Activated naive CD4-positive, alpha-beta T cell treated with anti-CD3 and anti-CD28 coated beads, Interleukin-2, amount 10 ng/mL, durations not matched to agents 7 days and 5 days (primary cell): ENCODE results near the gene NOS1AP.

Experiments
- CTCF ChIA-PET: fragments of 350-600 bp; sonication (Branson Sonifier 250); formaldehyde crosslinking; loops from one replicate; lab custom pipeline; 2021; ENCODE audit warnings: antibody characterized with exemption; lab: Charles Lee
- DNase-seq: peaks from one replicate; pipeline ENCODE4 v3.0.0-alpha.2; 2020
- H3K27ac Mint-ChIP-seq: one replicate; pipeline ENCODE4 v1.8.0; 2021; ENCODE audit warnings: mild to moderate bottlenecking, moderate library complexity, mixed read lengths
- H3K27me3 Mint-ChIP-seq: one replicate; pipeline ENCODE4 v1.8.0; 2021; ENCODE audit warnings: mild to moderate bottlenecking, mixed read lengths
- H3K36me3 Mint-ChIP-seq: one replicate; pipeline ENCODE4 v1.8.0; 2021; ENCODE audit warnings: mixed read lengths
- H3K4me1 Mint-ChIP-seq: one replicate; pipeline ENCODE4 v1.8.0; 2021; ENCODE audit warnings: mixed read lengths
- H3K4me3 Mint-ChIP-seq: one replicate; pipeline ENCODE4 v1.8.0; 2021; ENCODE audit warnings: mild to moderate bottlenecking, moderate library complexity, mixed read lengths
- H3K9me3 Mint-ChIP-seq: one replicate; pipeline ENCODE4 v1.8.0; 2021; ENCODE audit warnings: mixed read lengths

NOS1AP gene

GRCh38 chr1:162315673-162316072 lies 246.2 kb downstream of the NOS1AP start:
- no peaks in the 10 kb centered on the region for H3K4me1 Mint-ChIP-seq
- H3K9me3 Mint-ChIP-seq = no peaks in the 10 kb centered on the region
- no peak for DNase-seq

GRCh38 chr1:162316187-162316586 lies 246.7 kb downstream of the NOS1AP start:
- no peaks in the 10 kb centered on the region for H3K4me1 Mint-ChIP-seq
- H3K27ac Mint-ChIP-seq = no peak overlapping the region
- H3K36me3 Mint-ChIP-seq = no peaks in the 10 kb centered on the region
- H3K9me3 Mint-ChIP-seq = no peaks in the 10 kb centered on the region
- no peak overlapping the region for H3K4me3 Mint-ChIP-seq
- no peak for DNase-seq
- CTCF ChIA-PET = no interaction called here
- H3K27me3 Mint-ChIP-seq = peaks cover 8% of the 10 kb centered on the region

More at GRCh38 chr1:162315673-162316072, 246.2 kb downstream of the NOS1AP start:
- H3K36me3 Mint-ChIP-seq = no peaks in the 10 kb centered on the region
- no peak overlapping the region for H3K4me3 Mint-ChIP-seq
- peaks cover 11% of the 10 kb centered on the region for H3K27me3 Mint-ChIP-seq
- CTCF ChIA-PET = no interaction called here
- H3K27ac Mint-ChIP-seq = no peak overlapping the region

- Mint-ChIP-seq H3K27me3 (peaks cover 8% of the 10 kb centered on the region), H3K4me3 (no peak overlapping the region), H3K27ac (no peak overlapping the region), H3K4me1 (no peaks in the 10 kb centered on the region), H3K9me3 (no peaks in the 10 kb centered on the region), H3K36me3 (no peaks in the 10 kb centered on the region)
- DNase-seq = no peak
- CTCF ChIA-PET = no interaction called here
These were observed 248.1 kb downstream of the NOS1AP start for GRCh38 chr1:162317621-162318020.

GRCh38 chr1:162319493-162320175 lies 250.1 kb downstream of the NOS1AP start:
- Mint-ChIP-seq H3K4me1 (no peaks in the 10 kb centered on the region), H3K4me3 (no peak overlapping the region), H3K27ac (no peak overlapping the region), H3K9me3 (no peaks in the 10 kb centered on the region), H3K36me3 (no peaks in the 10 kb centered on the region), H3K27me3 (peaks cover 8% of the 10 kb centered on the region)
- no peak for DNase-seq
- CTCF ChIA-PET = no interaction called here

- Mint-ChIP-seq H3K9me3 (no peaks in the 10 kb centered on the region), H3K27me3 (peaks cover 8% of the 10 kb centered on the region), H3K36me3 (no peaks in the 10 kb centered on the region), H3K27ac (no peak overlapping the region), H3K4me1 (no peaks in the 10 kb centered on the region), H3K4me3 (no peak overlapping the region)
- DNase-seq = no peak
- CTCF ChIA-PET = no interaction called here
These were observed 252.4 kb downstream of the NOS1AP start for GRCh38 chr1:162321809-162322422.

- Mint-ChIP-seq H3K36me3 (no peaks in the 10 kb centered on the region), H3K4me1 (no peaks in the 10 kb centered on the region), H3K4me3 (no peak overlapping the region), H3K9me3 (no peaks in the 10 kb centered on the region), H3K27me3 (peaks cover 11% of the 10 kb centered on the region), H3K27ac (no peak overlapping the region)
- no peak for DNase-seq
- CTCF ChIA-PET = no interaction called here
These were observed 253.5 kb downstream of the NOS1AP start for GRCh38 chr1:162323023-162323422.

GRCh38 chr1:162324396-162324795 lies 254.9 kb downstream of the NOS1AP start:
- Mint-ChIP-seq H3K9me3 (no peaks in the 10 kb centered on the region), H3K36me3 (no peaks in the 10 kb centered on the region), H3K4me1 (no peaks in the 10 kb centered on the region), H3K27ac (no peak overlapping the region), H3K27me3 (peaks cover 9% of the 10 kb centered on the region), H3K4me3 (no peak overlapping the region)
- DNase-seq = no peak
- CTCF ChIA-PET = no interaction called here

GRCh38 chr1:162326559-162326958 lies 257.1 kb downstream of the NOS1AP start:
- Mint-ChIP-seq H3K9me3 (no peaks in the 10 kb centered on the region), H3K27ac (no peak overlapping the region), H3K36me3 (no peaks in the 10 kb centered on the region), H3K27me3 (peaks cover 10% of the 10 kb centered on the region), H3K4me1 (no peaks in the 10 kb centered on the region), H3K4me3 (no peak overlapping the region)
- CTCF ChIA-PET = no interaction called here
- no peak for DNase-seq

- no peak for DNase-seq
- no peaks in the 10 kb centered on the region for H3K36me3 Mint-ChIP-seq
- peaks cover 14% of the 10 kb centered on the region for H3K27me3 Mint-ChIP-seq
- no peaks in the 10 kb centered on the region for H3K9me3 Mint-ChIP-seq
- H3K27ac Mint-ChIP-seq = no peak overlapping the region
- H3K4me1 Mint-ChIP-seq = no peaks in the 10 kb centered on the region
- no peak overlapping the region for H3K4me3 Mint-ChIP-seq
- CTCF ChIA-PET = no interaction called here
These were observed 257.8 kb downstream of the NOS1AP start for GRCh38 chr1:162327144-162327787.

GRCh38 chr1:162327788-162328165 lies 258.3 kb downstream of the NOS1AP start:
- no peak overlapping the region for H3K27ac Mint-ChIP-seq
- H3K4me3 Mint-ChIP-seq = no peak overlapping the region
- CTCF ChIA-PET = no interaction called here

GRCh38 chr1:162328512-162328911 lies 259.0 kb downstream of the NOS1AP start:
- Mint-ChIP-seq H3K27me3 (peaks cover 14% of the 10 kb centered on the region), H3K4me3 (no peak overlapping the region), H3K4me1 (no peaks in the 10 kb centered on the region), H3K27ac (no peak overlapping the region), H3K9me3 (no peaks in the 10 kb centered on the region), H3K36me3 (no peaks in the 10 kb centered on the region)
- no peak for DNase-seq
- CTCF ChIA-PET = no interaction called here

More at GRCh38 chr1:162327788-162328165, 258.3 kb downstream of the NOS1AP start:
- Mint-ChIP-seq H3K36me3 (no peaks in the 10 kb centered on the region), H3K9me3 (no peaks in the 10 kb centered on the region), H3K27me3 (peaks cover 14% of the 10 kb centered on the region), H3K4me1 (no peaks in the 10 kb centered on the region)
- no peak for DNase-seq

- no peak overlapping the region for H3K27ac Mint-ChIP-seq
- no peaks in the 10 kb centered on the region for H3K9me3 Mint-ChIP-seq
- H3K27me3 Mint-ChIP-seq = peaks cover 14% of the 10 kb centered on the region
- no peak for DNase-seq
- CTCF ChIA-PET = no interaction called here
- H3K4me3 Mint-ChIP-seq = no peak overlapping the region
- H3K36me3 Mint-ChIP-seq = no peaks in the 10 kb centered on the region
- no peaks in the 10 kb centered on the region for H3K4me1 Mint-ChIP-seq
These were observed 260.3 kb downstream of the NOS1AP start for GRCh38 chr1:162329826-162330225.

- peaks cover 10% of the 10 kb centered on the region for H3K27me3 Mint-ChIP-seq
- H3K4me3 Mint-ChIP-seq = no peak overlapping the region
- no peak for DNase-seq
- no peaks in the 10 kb centered on the region for H3K36me3 Mint-ChIP-seq
- CTCF ChIA-PET = no interaction called here
- H3K9me3 Mint-ChIP-seq = no peaks in the 10 kb centered on the region
- H3K27ac Mint-ChIP-seq = no peak overlapping the region
- H3K4me1 Mint-ChIP-seq = no peaks in the 10 kb centered on the region
These were observed 264.5 kb downstream of the NOS1AP start for GRCh38 chr1:162333991-162334390.

- Mint-ChIP-seq H3K27me3 (peaks cover 8% of the 10 kb centered on the region), H3K27ac (no peak overlapping the region), H3K4me1 (no peaks in the 10 kb centered on the region), H3K36me3 (no peaks in the 10 kb centered on the region), H3K9me3 (no peaks in the 10 kb centered on the region), H3K4me3 (no peak overlapping the region)
- CTCF ChIA-PET = no interaction called here
- no peak for DNase-seq
These were observed 265.6 kb downstream of the NOS1AP start for GRCh38 chr1:162335126-162335525.
